NCI-H2171 treated with DMSO at 0.1 percent for 48 hours (cell line): ENCODE results near the gene IFI6.

Experiments used
- DNase-seq: peaks from one replicate; lab custom pipeline; 2025; lab: John Stamatoyannopoulos, UW

IFI6 gene

GRCh38 chr1:27672750-27673112, 739 bp upstream of the IFI6 start:
- no peak for DNase-seq

- DNase-seq = no peak
Measured at GRCh38 chr1:27669876-27670275, 2.1 kb downstream of the IFI6 start.

- DNase-seq = peak; percentile 71
Measured at GRCh38 chr1:27668808-27669723, 2.9 kb downstream of the IFI6 start.

- no peak for DNase-seq
Measured at GRCh38 chr1:27668121-27668807, 3.7 kb downstream of the IFI6 start.

GRCh38 chr1:27666791-27667254, 5.2 kb downstream of the IFI6 start:
- DNase-seq = no peak

- no peak for DNase-seq
Measured at GRCh38 chr1:27666294-27666693, 5.7 kb downstream of the IFI6 start.

- DNase-seq = no peak
Measured at GRCh38 chr1:27665016-27665651, 6.9 kb downstream of the IFI6 start.

- DNase-seq = peak; percentile 30
Measured at GRCh38 chr1:27664291-27664690, 7.7 kb downstream of the IFI6 start.

GRCh38 chr1:27662707-27663393, 9.1 kb downstream of the IFI6 start:
- DNase-seq = peak; percentile 79

GRCh38 chr1:27662261-27662660, 9.7 kb downstream of the IFI6 start:
- no peak for DNase-seq

- DNase-seq = no peak
Measured at GRCh38 chr1:27661412-27662075, 10.4 kb downstream of the IFI6 start.

- no peak for DNase-seq
Measured at GRCh38 chr1:27660300-27660835, 11.6 kb downstream of the IFI6 start.

- DNase-seq = peak; percentile 76
Measured at GRCh38 chr1:27659497-27660299, 12.3 kb downstream of the IFI6 start.

GRCh38 chr1:27658951-27659496, 13.0 kb downstream of the IFI6 start:
- DNase-seq = no peak

GRCh38 chr1:27656157-27656893, 15.7 kb downstream of the IFI6 start:
- no peak for DNase-seq

GRCh38 chr1:27655151-27655937, 16.6 kb downstream of the IFI6 start:
- peak; percentile 25 for DNase-seq

- DNase-seq = no peak
Measured at GRCh38 chr1:27652111-27652864, 19.7 kb downstream of the IFI6 start.
